ENCODE data around the gene EPB41L1. TPM values are rescaled to one million over a fixed set of nuclear protein-coding genes. Genes with fewer than 3 reads are reported as not detected.

The EPB41L1 gene
- total RNA-seq, 3 donors from 2014 or later (not counting 1 experiment from before 2014, with no cell fraction given), result 0.21 to 0.29 TPM; not detected in 1

GRCh38 chr20:36115925-36116324 is 38.6 kb upstream of the EPB41L1 start:
- DNase-seq (no peak), ATAC-seq (no peak)
- Mint-ChIP-seq H3K27me3 (ENCODE audit: low read depth in 2 of 2) (peaks cover 0 to 15% of the 10 kb centered on the region in 2 donors), H3K4me3 (no peak overlapping the region), H3K4me1 (no peaks in the 10 kb centered on the region), H3K9me3 (no peaks in the 10 kb centered on the region), H3K36me3 (no peaks in the 10 kb centered on the region), H3K27ac (no peak overlapping the region)
- TF ChIP-seq, protein P1, sequence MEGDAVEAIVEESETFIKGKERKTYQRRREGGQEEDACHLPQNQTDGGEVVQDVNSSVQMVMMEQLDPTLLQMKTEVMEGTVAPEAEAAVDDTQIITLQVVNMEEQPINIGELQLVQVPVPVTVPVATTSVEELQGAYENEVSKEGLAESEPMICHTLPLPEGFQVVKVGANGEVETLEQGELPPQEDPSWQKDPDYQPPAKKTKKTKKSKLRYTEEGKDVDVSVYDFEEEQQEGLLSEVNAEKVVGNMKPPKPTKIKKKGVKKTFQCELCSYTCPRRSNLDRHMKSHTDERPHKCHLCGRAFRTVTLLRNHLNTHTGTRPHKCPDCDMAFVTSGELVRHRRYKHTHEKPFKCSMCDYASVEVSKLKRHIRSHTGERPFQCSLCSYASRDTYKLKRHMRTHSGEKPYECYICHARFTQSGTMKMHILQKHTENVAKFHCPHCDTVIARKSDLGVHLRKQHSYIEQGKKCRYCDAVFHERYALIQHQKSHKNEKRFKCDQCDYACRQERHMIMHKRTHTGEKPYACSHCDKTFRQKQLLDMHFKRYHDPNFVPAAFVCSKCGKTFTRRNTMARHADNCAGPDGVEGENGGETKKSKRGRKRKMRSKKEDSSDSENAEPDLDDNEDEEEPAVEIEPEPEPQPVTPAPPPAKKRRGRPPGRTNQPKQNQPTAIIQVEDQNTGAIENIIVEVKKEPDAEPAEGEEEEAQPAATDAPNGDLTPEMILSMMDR (IDR thresholded peaks at IDR 0.05), result no peak
- intact Hi-C loops (cut with micrococcal nuclease), result no loop called here
- Histone ChIP-seq H3K27me3 (ENCODE audit: control insufficient read depth, insufficient read depth, low read length) (no peaks in the 10 kb centered on the region), H3K27ac (ENCODE audit: low read length) (no peak overlapping the region), H3K4me3 (ENCODE audit: low read length) (no peak overlapping the region), H3K9me3 (ENCODE audit: control insufficient read depth, insufficient read depth, low read length) (no peaks in the 10 kb centered on the region), H3K4me1 (ENCODE audit: control insufficient read depth, insufficient read depth, low read length) (no peaks in the 10 kb centered on the region), H3K36me3 (ENCODE audit: control insufficient read depth, insufficient read depth, low read length) (no peaks in the 10 kb centered on the region)

DNA sequence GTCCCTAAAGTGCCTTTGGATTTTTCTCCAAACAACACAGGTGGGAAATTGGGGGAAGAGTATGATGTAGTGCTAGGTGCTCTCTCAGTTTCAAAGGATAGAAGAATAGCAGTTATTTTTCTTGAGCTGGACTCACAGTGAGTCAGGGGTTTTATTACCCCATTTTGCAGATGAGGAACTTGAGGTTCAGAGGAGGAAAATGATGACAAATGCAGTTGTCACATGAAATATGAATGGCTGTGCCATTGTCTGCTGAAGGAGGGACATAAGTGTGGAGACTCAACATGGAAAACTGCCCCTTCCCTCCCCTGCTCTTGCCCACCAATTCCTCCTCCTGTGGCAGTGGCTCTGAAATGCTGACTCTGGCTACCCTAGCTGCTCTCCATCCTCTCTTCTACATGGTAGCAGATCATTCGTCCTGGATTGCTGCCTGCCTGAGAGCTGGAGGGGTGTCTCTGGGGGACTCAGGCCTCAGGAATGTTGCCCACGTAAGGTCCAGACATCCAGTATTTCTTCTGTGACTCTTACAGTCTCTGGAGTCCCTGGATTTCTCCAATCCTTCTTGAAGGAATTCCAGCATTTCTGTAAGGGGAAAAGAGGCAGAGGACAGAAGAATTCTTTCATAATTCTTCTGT is 37.6 kb upstream of the EPB41L1 start:
- no peak for ATAC-seq
- Histone ChIP-seq H3K27ac (ENCODE audit: low read length) (no peak overlapping the region), H3K9me3 (ENCODE audit: control insufficient read depth, insufficient read depth, low read length) (no peaks in the 10 kb centered on the region), H3K27me3 (ENCODE audit: control insufficient read depth, insufficient read depth, low read length) (no peaks in the 10 kb centered on the region), H3K4me3 (ENCODE audit: low read length) (no peak overlapping the region), H3K36me3 (ENCODE audit: control insufficient read depth, insufficient read depth, low read length) (no peaks in the 10 kb centered on the region), H3K4me1 (ENCODE audit: control insufficient read depth, insufficient read depth, low read length) (no peaks in the 10 kb centered on the region)
- no peaks in the 10 kb centered on the region for H3K36me3 Mint-ChIP-seq
- peaks cover 0 to 15% of the 10 kb centered on the region in 2 donors for H3K27me3 Mint-ChIP-seq (ENCODE audit: low read depth in 2 of 2)
- TF ChIP-seq, protein P1 (IDR thresholded peaks at IDR 0.05), result no peak
- H3K27ac Mint-ChIP-seq, result no peak overlapping the region
- WGBS (ENCODE audit: insufficient coverage), result 79% methylated on average over 2 of the region's 2 CpGs
- DNase-seq, result no peak
- no peaks in the 10 kb centered on the region for H3K4me1 Mint-ChIP-seq
- intact Hi-C loops (cut with micrococcal nuclease), result no loop called here
- H3K9me3 Mint-ChIP-seq, result no peaks in the 10 kb centered on the region
- no peak overlapping the region for H3K4me3 Mint-ChIP-seq

- Histone ChIP-seq H3K36me3 (ENCODE audit: control insufficient read depth, insufficient read depth, low read length) (no peaks in the 10 kb centered on the region), H3K27ac (ENCODE audit: low read length) (no peak overlapping the region), H3K27me3 (ENCODE audit: control insufficient read depth, insufficient read depth, low read length) (no peaks in the 10 kb centered on the region), H3K4me3 (ENCODE audit: low read length) (no peak overlapping the region), H3K9me3 (ENCODE audit: control insufficient read depth, insufficient read depth, low read length) (no peaks in the 10 kb centered on the region), H3K4me1 (ENCODE audit: control insufficient read depth, insufficient read depth, low read length) (no peaks in the 10 kb centered on the region)
- H3K4me1 Mint-ChIP-seq, result no peaks in the 10 kb centered on the region
- no peaks in the 10 kb centered on the region for H3K9me3 Mint-ChIP-seq
- H3K27ac Mint-ChIP-seq, result no peak overlapping the region
- H3K4me3 Mint-ChIP-seq, result no peak overlapping the region
- no peak for ATAC-seq
- TF ChIP-seq, protein P1 (IDR thresholded peaks at IDR 0.05), result no peak
- intact Hi-C loops (cut with micrococcal nuclease), result no loop called here
- H3K27me3 Mint-ChIP-seq (ENCODE audit: low read depth in 2 of 2), result peaks cover 0 to 15% of the 10 kb centered on the region in 2 donors
- DNase-seq, result no peak
- no peaks in the 10 kb centered on the region for H3K36me3 Mint-ChIP-seq
These were observed 36.9 kb upstream of the EPB41L1 start for GRCh38 chr20:36117638-36118037.

- no peaks in the 10 kb centered on the region for H3K36me3 ChIP-seq (ENCODE audit: control insufficient read depth, insufficient read depth, low read length)
- H3K27ac ChIP-seq (ENCODE audit: low read length), result no peak overlapping the region
- no peaks in the 10 kb centered on the region for H3K27me3 ChIP-seq (ENCODE audit: control insufficient read depth, insufficient read depth, low read length)
- Mint-ChIP-seq H3K4me3 (no peak overlapping the region), H3K27ac (no peak overlapping the region), H3K27me3 (ENCODE audit: low read depth in 2 of 2) (peaks cover 0 to 9% of the 10 kb centered on the region in 2 donors), H3K36me3 (no peaks in the 10 kb centered on the region), H3K9me3 (no peaks in the 10 kb centered on the region), H3K4me1 (no peaks in the 10 kb centered on the region)
- ATAC-seq, result no peak
- intact Hi-C loops (cut with micrococcal nuclease), result no loop called here
- no peaks in the 10 kb centered on the region for H3K9me3 ChIP-seq (ENCODE audit: control insufficient read depth, insufficient read depth, low read length)
- no peak for DNase-seq
- TF ChIP-seq, protein P1 (IDR thresholded peaks at IDR 0.05), result no peak
- H3K4me1 ChIP-seq (ENCODE audit: control insufficient read depth, insufficient read depth, low read length), result no peaks in the 10 kb centered on the region
- WGBS (ENCODE audit: insufficient coverage), result 100% methylated on average over 2 of the region's 2 CpGs
- no peak overlapping the region for H3K4me3 ChIP-seq (ENCODE audit: low read length)
These were observed 36.2 kb upstream of the EPB41L1 start for GRCh38 chr20:36118371-36118770.

Measured in natural killer cell (primary cell).